Tibial nerve (tissue), 4 donors: ENCODE results near the gene LARGE2. TPM values are rescaled to one million over a fixed set of nuclear protein-coding genes. Genes with fewer than 3 reads are reported as not detected.

Source experiments
- DNase-seq, 2 donors: peaks; one replicate each; pipeline ENCODE4 v3.0.0-alpha.2; 2019; ENCODE audit warnings: low spot score in 2 of 2
- H3K27ac ChIP-seq, 4 donors: fragments of 200-600 bp; sonication (generic) in 3 of 4; one replicate each; pipeline ENCODE4 v1.5.1; 2017 to 2019; ENCODE audit warnings: mild to moderate bottlenecking in 1 of 4
- H3K27me3 ChIP-seq, 2 donors: fragments of 200-600 bp; sonication (generic) in 1 of 2; one replicate each; pipeline versions ENCODE4 v1.5.1 to v1.6.0; 2017 to 2019
- H3K36me3 ChIP-seq, 3 donors: fragments of 200-600 bp; sonication (generic); one replicate each; pipeline ENCODE4 v1.5.1; 2018 to 2019
- H3K4me1 ChIP-seq, 4 donors: fragments of 200-600 bp; sonication (generic) in 3 of 4; one replicate each; pipeline ENCODE4 v1.5.1; 2017 to 2019
- H3K4me3 ChIP-seq, 4 donors: fragments of 200-600 bp; sonication (generic) in 3 of 4; one replicate each; pipeline ENCODE4 v1.5.1; 2017 to 2019; ENCODE audit warnings: mild to moderate bottlenecking in 1 of 4, moderate library complexity in 1 of 4
- H3K9me3 ChIP-seq, 4 donors: fragments of 200-600 bp; sonication (generic) in 3 of 4; one replicate each; pipeline ENCODE4 v1.5.1; 2017 to 2019
- CTCF ChIP-seq, 5 experiments: fragments of 200-600 bp in 3 of 5; fragments of 450-650 bp in 2 of 5; sonication (generic) in 3 of 5; IDR thresholded peaks; one replicate each; pipeline ENCODE4 v1.5.1; 2016 to 2019; ENCODE audit warnings: antibody characterized with exemption in 5 of 5, mild to moderate bottlenecking in 3 of 5, moderate library complexity in 2 of 5
- EP300 ChIP-seq, 2 donors: sonication (generic); formaldehyde crosslinking; IDR thresholded peaks; one replicate each; pipeline ENCODE4 v1.6.1; 2017; ENCODE audit warnings: antibody characterized with exemption in 2 of 2, mild to moderate bottlenecking in 1 of 2
- POLR2A ChIP-seq, 2 donors: fragments of 450-650 bp; IDR thresholded peaks; one replicate each; pipeline ENCODE4 v1.6.1; 2017; ENCODE audit warnings: antibody characterized with exemption in 2 of 2, mild to moderate bottlenecking in 2 of 2, moderate library complexity in 2 of 2
- WGBS, 2 donors: methylation state at CpG; one replicate each; pipeline ENCODE4 v1.1.5; 2018; 5-methylcytosine and 5-hydroxymethylcytosine counted together
- total RNA-seq, 4 donors: library from RNA; depleted of rRNA; stranded (reverse); fragments of >200 nt; gene quantifications; one replicate each; pipeline ENCODE4 v1.1.0, GENCODE V29; 2016

LARGE2 gene
- total RNA-seq, 4 donors from 2014 or later, result not detected

GRCh38 chr11:45973601-45974000 is 51.1 kb downstream of the LARGE2 start:
- H3K27ac ChIP-seq, result no peak overlapping the region
- no peak for DNase-seq
- no peaks in the 10 kb centered on the region for H3K9me3 ChIP-seq
- no peaks in the 10 kb centered on the region for H3K27me3 ChIP-seq
- TF ChIP-seq POLR2A (IDR thresholded peaks at IDR 0.05), result no peak
- TF ChIP-seq EP300 (IDR thresholded peaks at IDR 0.05), result no peak
- peaks cover 0 to 10% (median 0%) of the 10 kb centered on the region in 4 donors for H3K4me1 ChIP-seq
- H3K36me3 ChIP-seq, result peaks cover 0 to 47% (median 8%) of the 10 kb centered on the region in 3 donors
- WGBS, 2 donors, result 78 to 81% methylated on average over 4 of the region's 4 CpGs
- H3K4me3 ChIP-seq, result no peak overlapping the region

- 91 to 95% methylated on average over 1 of the region's 1 CpG for WGBS, 2 donors
- Histone ChIP-seq H3K36me3 (peaks cover 0 to 47% (median 10%) of the 10 kb centered on the region in 3 donors), H3K27me3 (no peaks in the 10 kb centered on the region)
Observed at GRCh38 chr11:45974806-45975205, 52.4 kb downstream of the LARGE2 start.

More at GRCh38 chr11:45974806-45975205, 52.4 kb downstream of the LARGE2 start:
- no peak for TF ChIP-seq EP300 (IDR thresholded peaks at IDR 0.05)
- no peak for TF ChIP-seq POLR2A (IDR thresholded peaks at IDR 0.05)
- no peak for TF ChIP-seq CTCF (IDR thresholded peaks at IDR 0.05)
- H3K4me1 ChIP-seq, result no peaks in the 10 kb centered on the region
- DNase-seq, result no peak
- H3K4me3 ChIP-seq, result no peak overlapping the region
- no peak overlapping the region for H3K27ac ChIP-seq
- H3K9me3 ChIP-seq, result no peaks in the 10 kb centered on the region

Other genes starting within 250 kb of the LARGE2 start
- gene SLC35C1, start 117.5 kb upstream of the LARGE2 start, total RNA-seq, result 10 to 100 TPM; 20.5 to 33.5 (median 27.2) TPM
- gene CRY2, start 75.2 kb upstream of the LARGE2 start, total RNA-seq, result 10 to 100 TPM; 48.8 to 96.4 (median 54.6) TPM
- gene MAPK8IP1, start 37.0 kb upstream of the LARGE2 start, total RNA-seq, result 100 to 1,000 TPM; 165 to 298 (median 230) TPM
- gene FREY1, start 15.4 kb upstream of the LARGE2 start, total RNA-seq, result 1 to 10 TPM in 2 of 4 donors, not detected in 2; 1.0 to 7.2 TPM
- 10 to 100 TPM; 33.9 to 38.4 (median 36.5) TPM for gene PEX16, start 4.8 kb upstream of the LARGE2 start, total RNA-seq
- gene PHF21A, start 198.8 kb downstream of the LARGE2 start, total RNA-seq, result 10 to 100 TPM; 30.4 to 58.5 (median 49.4) TPM